Measurements from ENCODE around the gene ATP8A1.

ATP8A1 gene

GRCh38 chr4:42359711-42360110 lies 297.2 kb downstream of the ATP8A1 start:
- DNase-seq = no peak

Data from CD4-positive, alpha-beta T cell treated with Interferon alpha-2 for 1 hour (primary cell).